GM19099 (cell line): ENCODE results near the gene HOXB1.

ENCODE experiments used
- POLR2A ChIP-seq: IDR thresholded peaks from 3 replicates; pipeline ENCODE4 v1.6.1; 2011; ENCODE audit warnings: low read depth; ENCODE audit not compliant: insufficient read length; ENCODE audit errors: extremely low read depth

The HOXB1 gene

DNA sequence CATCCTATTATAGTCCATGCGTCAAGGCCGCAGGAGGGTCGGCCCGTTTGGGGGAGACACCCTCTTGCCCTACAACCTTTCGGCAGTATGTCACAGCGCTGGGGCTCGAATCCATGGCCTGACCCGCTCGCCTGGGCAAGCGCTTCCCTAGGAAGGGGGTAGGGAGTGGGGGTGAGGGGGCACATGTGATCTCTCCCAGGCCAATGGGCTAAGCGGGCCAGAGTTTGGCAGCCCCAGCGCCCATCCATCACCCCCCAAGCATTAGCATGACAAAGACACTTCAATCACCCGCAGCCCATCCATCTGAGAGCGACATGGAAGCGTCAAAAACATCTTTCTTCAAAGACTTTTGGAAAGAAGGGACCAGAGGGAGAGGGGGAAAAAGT, at the start of gene HOXB1:
HOXB1 (minus strand) TSS at position 125 of the 386 bp plus-strand sequence; CDS start at position 18, 107 bp downstream.
- no peak for TF ChIP-seq POLR2A

- TF ChIP-seq POLR2A: no peak
Observed at GRCh38 chr17:48579760-48580554, 49.1 kb upstream of the HOXB1 start.

- no peak for TF ChIP-seq POLR2A
Observed at GRCh38 chr17:48579471-48579759, 48.6 kb upstream of the HOXB1 start.

DNA sequence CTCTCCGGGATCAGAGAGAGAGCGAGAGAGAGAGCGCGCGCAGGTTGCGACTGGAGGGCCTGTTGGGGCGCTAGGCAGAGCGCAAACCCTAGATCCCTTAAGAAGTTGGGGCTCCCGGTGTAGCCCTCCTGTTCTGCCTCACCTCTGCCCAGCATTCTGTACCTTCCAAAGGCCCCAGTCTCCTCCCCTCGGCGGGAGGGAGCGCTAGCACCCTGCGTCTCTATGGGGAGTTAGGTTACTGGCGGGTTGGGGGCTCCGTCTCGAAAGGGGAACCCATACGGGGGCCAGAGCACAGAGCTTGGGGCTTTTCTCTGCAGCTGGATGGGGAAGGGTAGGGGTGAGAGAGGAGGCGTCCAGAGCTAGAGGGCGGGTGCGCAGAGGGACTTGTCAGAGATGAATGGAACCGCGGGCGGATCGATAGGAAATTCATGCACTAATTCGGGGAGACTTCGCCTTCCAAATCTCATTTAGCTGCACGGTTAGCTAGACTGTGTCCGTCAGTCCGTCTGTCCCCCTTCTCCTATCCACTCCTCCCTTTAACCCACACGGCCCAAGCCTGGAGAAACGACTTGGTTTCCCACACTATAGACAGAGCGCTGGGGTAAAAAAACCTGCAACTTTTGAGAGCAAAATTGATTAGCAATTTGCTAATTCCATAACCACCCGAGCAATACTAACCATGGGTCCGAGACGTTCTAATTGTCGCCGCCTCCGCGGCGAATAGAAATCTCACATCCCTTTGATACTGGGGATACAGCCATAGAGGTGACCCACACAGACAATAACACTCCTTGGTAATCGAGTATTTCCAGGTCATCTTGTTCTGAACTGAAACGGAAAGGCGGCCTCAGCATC, 48.0 kb upstream of the HOXB1 start:
- no peak for TF ChIP-seq POLR2A

DNA sequence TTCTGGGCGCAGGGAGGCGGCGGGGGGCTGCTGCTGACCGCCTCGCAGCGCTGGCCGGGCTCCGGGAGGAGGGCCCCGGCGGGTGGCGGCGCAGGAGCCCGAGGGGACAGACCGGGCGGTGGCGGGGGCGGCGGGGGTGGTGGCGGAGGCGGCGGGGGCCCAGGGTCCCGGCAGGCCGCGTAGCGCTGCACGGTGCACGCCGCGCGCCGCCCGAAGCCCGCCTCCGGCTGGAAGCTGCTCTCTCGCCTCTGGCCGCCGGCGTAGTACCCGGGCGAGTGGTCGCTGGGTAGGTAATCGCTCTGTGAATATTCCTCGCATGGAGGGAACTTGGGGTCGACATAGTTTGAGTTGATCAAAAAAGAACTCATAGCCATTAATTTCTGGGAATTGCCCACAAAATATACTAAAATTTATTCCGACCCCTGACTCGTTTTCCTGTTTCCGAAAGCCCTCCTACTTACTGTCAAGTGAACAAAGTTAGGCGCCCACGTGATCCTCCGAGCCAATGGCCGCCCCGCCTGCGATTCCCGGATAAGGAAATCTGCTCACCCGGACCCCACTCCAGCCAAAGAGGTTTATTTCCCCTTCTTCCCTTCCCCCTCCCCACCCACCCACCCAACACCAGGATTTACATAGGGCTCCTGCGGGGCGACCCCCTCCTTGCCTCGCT, 47.3 kb upstream of the HOXB1 start, which contains the start of gene HOXB4:
HOXB4 (minus strand) TSS at position 405 of the 670 bp plus-strand sequence; CDS start at position 374, 31 bp downstream.
- TF ChIP-seq POLR2A: peak; percentile 45

- TF ChIP-seq POLR2A: no peak
Observed at GRCh38 chr17:48577330-48577945, 46.6 kb upstream of the HOXB1 start.

DNA sequence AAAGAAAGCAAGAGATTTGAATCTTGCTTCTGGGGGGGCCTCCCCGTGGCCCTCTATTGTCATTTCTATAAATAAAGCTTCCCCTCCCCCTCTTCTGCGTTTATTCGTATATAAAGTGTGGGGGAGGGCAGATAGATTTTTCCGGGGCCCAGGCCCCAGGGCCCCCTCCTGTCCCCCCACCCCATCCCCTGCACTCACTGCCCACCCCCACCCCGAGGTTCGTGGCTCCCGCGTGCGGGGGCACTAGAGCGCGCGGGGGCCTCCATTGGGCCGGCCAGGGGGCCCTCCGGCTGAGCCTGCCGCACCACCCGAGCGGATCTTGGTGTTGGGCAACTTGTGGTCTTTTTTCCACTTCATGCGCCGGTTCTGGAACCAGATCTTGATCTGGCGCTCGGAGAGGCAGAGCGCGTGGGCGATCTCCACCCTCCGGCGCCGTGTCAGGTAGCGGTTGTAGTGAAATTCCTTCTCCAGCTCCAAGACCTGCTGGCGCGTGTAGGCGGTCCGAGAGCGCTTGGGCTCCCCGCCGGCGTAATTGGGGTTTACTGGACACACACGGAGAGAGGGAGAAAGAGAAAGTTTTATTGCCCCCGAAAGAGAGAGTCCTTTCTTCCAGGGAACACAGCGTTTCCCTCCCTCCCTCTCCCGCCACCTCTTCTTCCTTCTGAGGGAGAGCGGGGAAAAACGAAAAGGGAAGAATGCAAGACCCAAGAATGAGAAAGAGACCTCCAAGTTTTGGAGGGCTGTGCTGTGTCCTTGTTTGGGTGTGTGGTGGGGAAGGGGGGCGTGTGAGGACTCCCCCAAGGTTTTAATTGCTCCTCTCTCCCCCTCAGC, 45.9 kb upstream of the HOXB1 start:
- TF ChIP-seq POLR2A: no peak

DNA sequence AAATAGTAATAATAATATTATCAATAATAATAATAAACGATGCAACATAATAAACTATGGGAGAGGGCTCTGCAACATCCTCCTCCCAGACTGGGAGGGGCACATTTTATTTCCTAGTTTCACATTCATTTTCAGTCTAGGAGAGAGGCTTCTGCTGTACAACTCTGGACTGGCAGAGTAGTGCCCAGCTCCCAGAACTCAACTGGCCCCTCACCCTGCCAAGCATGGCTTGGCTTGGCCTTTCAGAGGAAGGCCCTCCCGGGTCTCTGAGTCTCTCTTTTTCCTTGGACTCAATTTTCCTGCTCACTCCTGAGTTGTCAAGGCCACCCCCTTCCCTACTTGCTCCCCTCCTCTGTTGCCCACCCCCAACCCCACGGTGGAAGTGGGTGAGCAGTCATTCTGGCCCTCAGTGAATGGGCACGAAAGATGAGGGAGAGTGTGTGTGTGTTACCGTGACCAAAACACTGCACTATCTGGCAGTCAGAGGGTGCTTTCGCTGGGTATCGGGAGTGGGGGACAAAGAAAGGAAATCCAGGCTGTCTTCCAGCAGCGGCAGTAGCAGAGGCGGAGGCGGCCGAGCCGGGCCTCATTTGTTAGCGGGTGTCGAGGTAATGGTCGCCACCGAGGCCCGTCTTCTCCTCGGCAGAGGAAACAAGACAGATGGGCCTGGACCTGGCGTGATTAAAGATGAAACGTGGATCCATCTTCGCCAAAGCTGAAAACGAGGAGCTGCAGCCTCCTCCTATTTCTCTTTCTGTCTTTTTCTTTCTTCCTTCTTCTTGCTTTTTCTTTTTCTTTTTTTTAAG, 45.1 kb upstream of the HOXB1 start:
- TF ChIP-seq POLR2A: no peak

DNA sequence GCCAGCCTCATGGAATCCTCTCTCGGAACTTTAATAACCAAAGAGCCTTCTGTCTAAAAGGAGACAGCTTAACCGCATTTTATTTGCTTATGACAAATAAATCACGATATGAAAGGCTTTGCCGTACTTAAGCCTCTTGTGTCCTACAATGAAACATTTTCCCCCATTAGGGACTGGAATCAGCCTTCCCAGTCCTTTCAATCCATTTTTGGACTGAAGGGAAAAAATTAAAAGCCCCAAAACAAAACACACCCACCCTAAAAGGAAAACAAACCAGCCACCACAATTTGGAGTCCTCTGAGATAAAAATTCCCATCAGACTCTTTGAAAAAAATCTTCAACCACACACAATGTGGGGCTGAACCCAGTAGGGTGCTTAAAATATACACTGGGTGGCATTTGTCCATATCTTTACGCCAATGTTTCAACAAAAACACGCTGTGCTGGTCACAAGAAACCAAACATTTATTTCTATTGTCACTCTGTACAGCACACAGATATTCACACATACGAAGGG, 44.3 kb upstream of the HOXB1 start:
- no peak for TF ChIP-seq POLR2A

- no peak for TF ChIP-seq POLR2A
Observed at GRCh38 chr17:48574505-48575065, 43.8 kb upstream of the HOXB1 start.

GRCh38 chr17:48571826-48572417, 41.1 kb upstream of the HOXB1 start:
- no peak for TF ChIP-seq POLR2A

DNA sequence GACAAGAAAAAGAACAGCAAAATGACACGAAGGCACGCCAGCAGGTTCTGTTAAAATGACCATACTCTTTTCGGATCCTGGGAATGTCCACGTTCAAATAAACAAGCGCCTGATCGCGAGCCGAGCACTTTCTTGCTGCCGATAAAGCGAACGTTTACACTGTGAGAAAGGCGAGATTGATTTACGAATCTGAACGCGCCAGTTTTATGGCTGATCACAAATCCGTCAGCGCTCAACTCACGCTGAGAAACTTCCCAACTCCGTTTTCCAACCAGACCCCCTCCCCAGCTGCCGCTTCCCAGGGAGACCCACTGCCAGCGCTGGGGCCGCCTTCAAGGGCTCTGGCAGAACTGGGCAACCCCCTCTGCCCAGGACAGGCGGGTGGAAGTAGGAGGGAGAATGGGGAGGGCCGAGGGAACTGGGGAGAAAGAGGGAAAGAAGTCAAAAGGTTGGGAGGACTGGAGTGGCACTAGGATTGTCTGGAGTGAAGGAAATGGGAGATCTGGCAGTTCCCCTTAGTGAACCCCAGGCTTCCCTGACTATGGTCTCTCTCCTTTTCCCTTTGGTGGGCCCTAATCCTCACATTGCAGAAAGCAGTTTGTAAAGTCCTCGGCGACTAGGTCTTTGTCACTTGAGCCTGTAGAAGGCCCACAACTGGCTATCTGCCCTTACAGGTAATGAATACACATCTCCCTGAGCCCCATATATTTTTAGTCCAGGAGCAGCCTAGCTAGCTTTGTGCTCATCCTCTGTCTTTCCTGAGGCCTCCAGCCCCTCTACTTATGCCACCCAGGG, 40.4 kb upstream of the HOXB1 start:
- no peak for TF ChIP-seq POLR2A
